22Rv1 (cell line): ENCODE results near the gene ITGB1BP1.

ENCODE experiments used
- ZFX ChIP-seq: fragments of 450-650 bp; IDR thresholded peaks from 2 replicates; pipeline ENCODE4 v1.6.1; 2017; ENCODE audit warnings: antibody characterized with exemption, borderline replicate concordance
- TF ChIP-seq, protein P1 (sequence below): fragments of 450-650 bp; IDR thresholded peaks from 2 replicates; pipeline ENCODE4 v1.5.1; 2017; ENCODE audit warnings: mild to moderate bottlenecking

DNA sequence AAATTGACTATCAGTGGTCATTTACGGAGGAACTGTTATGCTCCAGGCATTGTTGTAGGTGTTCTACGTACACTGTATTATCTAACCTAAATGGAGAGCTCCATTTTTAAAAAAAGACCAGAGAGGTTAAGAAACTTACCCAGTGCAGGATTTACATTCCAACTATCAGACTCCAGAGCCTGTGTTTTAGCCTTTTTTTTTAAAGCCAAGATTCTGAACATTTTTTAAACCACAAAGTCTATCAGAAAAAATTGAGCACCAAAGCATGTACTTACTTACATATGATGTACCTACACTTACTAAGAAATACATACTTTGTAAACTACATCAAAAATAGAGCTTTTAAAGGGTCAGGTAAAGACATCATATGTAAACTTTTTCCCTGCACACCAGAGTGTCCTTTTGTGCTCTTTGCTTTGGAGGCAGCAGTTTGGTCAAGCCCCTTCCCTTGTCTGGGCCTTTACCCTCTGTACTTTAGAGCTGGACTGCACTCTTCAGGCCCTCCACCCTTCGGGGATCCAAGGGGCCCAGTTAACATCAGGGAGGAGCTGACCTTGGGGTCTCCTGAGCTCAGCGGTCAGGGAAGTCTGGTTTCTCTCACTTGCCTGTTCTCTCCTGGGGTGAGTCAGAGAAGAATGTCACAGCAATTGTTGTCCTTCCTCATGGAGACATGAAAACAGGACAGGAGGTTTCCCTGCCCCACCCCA lies 58.4 kb downstream of the ITGB1BP1 start:
- TF ChIP-seq, protein P1, sequence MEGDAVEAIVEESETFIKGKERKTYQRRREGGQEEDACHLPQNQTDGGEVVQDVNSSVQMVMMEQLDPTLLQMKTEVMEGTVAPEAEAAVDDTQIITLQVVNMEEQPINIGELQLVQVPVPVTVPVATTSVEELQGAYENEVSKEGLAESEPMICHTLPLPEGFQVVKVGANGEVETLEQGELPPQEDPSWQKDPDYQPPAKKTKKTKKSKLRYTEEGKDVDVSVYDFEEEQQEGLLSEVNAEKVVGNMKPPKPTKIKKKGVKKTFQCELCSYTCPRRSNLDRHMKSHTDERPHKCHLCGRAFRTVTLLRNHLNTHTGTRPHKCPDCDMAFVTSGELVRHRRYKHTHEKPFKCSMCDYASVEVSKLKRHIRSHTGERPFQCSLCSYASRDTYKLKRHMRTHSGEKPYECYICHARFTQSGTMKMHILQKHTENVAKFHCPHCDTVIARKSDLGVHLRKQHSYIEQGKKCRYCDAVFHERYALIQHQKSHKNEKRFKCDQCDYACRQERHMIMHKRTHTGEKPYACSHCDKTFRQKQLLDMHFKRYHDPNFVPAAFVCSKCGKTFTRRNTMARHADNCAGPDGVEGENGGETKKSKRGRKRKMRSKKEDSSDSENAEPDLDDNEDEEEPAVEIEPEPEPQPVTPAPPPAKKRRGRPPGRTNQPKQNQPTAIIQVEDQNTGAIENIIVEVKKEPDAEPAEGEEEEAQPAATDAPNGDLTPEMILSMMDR: no peak
- TF ChIP-seq ZFX: no peak
